GM12878 (cell line): ENCODE results near the gene ESYT2. TPM values are rescaled to one million over a fixed set of nuclear protein-coding genes. Genes with fewer than 3 reads are reported as not detected.

Experiments used
- ATAC-seq: fragments of 200-7000 bp; cut with Tn5 transposase; 3 replicates; pipeline ENCODE4 v1.9.1; 2020; ENCODE audit warnings: mild to moderate bottlenecking, moderate library complexity
- BruUV-seq: library from RNA; stranded (reverse); fragments of 400-500 nt; replicated peaks from 2 replicates; lab custom pipeline; 2021; lab: Mats Ljungman, UMichigan
- CTCF ChIA-PET: fragments of 300-600 bp; sonication (Branson Sonifier 250); formaldehyde crosslinking; extraction: SDS; loops from one replicate; lab custom pipeline; 2021; ENCODE audit warnings: inconsistent platforms; lab: Yijun Ruan, JAX
- POLR2A ChIA-PET: fragments of 350-600 bp; formaldehyde crosslinking; extraction: SDS; loops from one replicate; lab custom pipeline; 2021; ENCODE audit warnings: inconsistent platforms; lab: Charles Lee
- RAD21 ChIA-PET: fragments of 300-600 bp; sonication (Branson Sonifier 250); formaldehyde crosslinking; loops from one replicate; lab custom pipeline; 2023; ENCODE audit warnings: antibody characterized with exemption; ENCODE audit not compliant: unreplicated experiment; lab: Charles Lee
- SMC1A ChIA-PET: fragments of 300-600 bp; sonication (Branson Sonifier 250); formaldehyde crosslinking; loops from one replicate; lab custom pipeline; 2023; ENCODE audit not compliant: unreplicated experiment, uncharacterized antibody; lab: Charles Lee
- DNase-seq: peaks from one replicate; pipeline ENCODE4 v3.0.0-alpha.2; 2011; ENCODE audit warnings: low read depth, low spot score
- FAIRE-seq: peaks from 3 replicates; lab custom pipeline; 2011; peaks lifted over from hg19 to GRCh38; lab: Jason Lieb, UNC
- H2AFZ ChIP-seq: 2 replicates; pipeline ENCODE4 v1.6.0; 2011; ENCODE audit warnings: low read depth, low read length, control low read depth; ENCODE audit not compliant: control insufficient read depth
- H3K27ac ChIP-seq: 2 replicates; pipeline ENCODE4 v1.5.1; 2011; ENCODE audit warnings: control low read depth; ENCODE audit not compliant: control insufficient read depth, insufficient read depth
- H3K27me3 ChIP-seq, 2 experiments: replicated peaks in 1 of 2; 2 replicates each; pipeline versions ENCODE4 v1.6.0 to v1.6.1; 2011; ENCODE audit warnings: low read length in 1 of 2; ENCODE audit not compliant: control insufficient read depth in 2 of 2, insufficient read depth in 2 of 2
- H3K36me3 ChIP-seq, 2 experiments: 2 replicates each; pipeline ENCODE4 v1.5.1; 2011; ENCODE audit warnings: low read length in 1 of 2; ENCODE audit not compliant: control insufficient read depth in 2 of 2, insufficient read depth in 2 of 2
- H3K4me1 ChIP-seq: 2 replicates; pipeline ENCODE4 v1.6.1; 2011; ENCODE audit warnings: mild to moderate bottlenecking, low read length, moderate library complexity, mixed read lengths; ENCODE audit not compliant: control insufficient read depth, insufficient read depth
- H3K4me2 ChIP-seq: 2 replicates; pipeline ENCODE4 v1.6.0; 2011; ENCODE audit warnings: control low read depth; ENCODE audit not compliant: control insufficient read depth, insufficient read depth
- H3K4me3 ChIP-seq: fragments of 200-600 bp; sonication (generic); 2 replicates; pipeline ENCODE4 v1.5.1; 2016
- H3K79me2 ChIP-seq: 2 replicates; pipeline ENCODE4 v1.6.0; 2011; ENCODE audit warnings: low read length; ENCODE audit not compliant: control insufficient read depth, insufficient read depth
- H3K9ac ChIP-seq: 2 replicates; pipeline ENCODE4 v1.8.0; 2011; ENCODE audit warnings: low read length, control low read depth, mixed read lengths; ENCODE audit not compliant: control insufficient read depth, insufficient read depth
- H3K9me3 ChIP-seq: replicated peaks from 3 replicates; pipeline ENCODE4 v1.5.1; 2011; ENCODE audit warnings: mild to moderate bottlenecking, low read length; ENCODE audit not compliant: control insufficient read depth, insufficient read depth
- H4K20me1 ChIP-seq: 2 replicates; pipeline ENCODE4 v1.6.0; 2011; ENCODE audit not compliant: control insufficient read depth, insufficient read depth
- HDAC6 ChIP-seq: fragments of 200-600 bp; sonication (generic); IDR thresholded peaks from one replicate; pipeline ENCODE4 v1.8.0; 2017; ENCODE audit warnings: antibody characterized with exemption; ENCODE audit not compliant: unreplicated experiment
- NFXL1 ChIP-seq: fragments of 450-650 bp; IDR thresholded peaks from 2 replicates; pipeline ENCODE4 v1.6.1; 2017; ENCODE audit warnings: antibody characterized with exemption, mild to moderate bottlenecking, borderline replicate concordance
- POU2F2 ChIP-seq: IDR thresholded peaks from 3 replicates; pipeline ENCODE4 v1.6.1; 2011; ENCODE audit warnings: low read depth, mild to moderate bottlenecking, low read length, borderline replicate concordance
- RAD51 ChIP-seq: fragments of 450-650 bp; IDR thresholded peaks from 2 replicates; pipeline ENCODE4 v1.6.1; 2016; ENCODE audit warnings: moderate library complexity, mild to moderate bottlenecking, inconsistent platforms
- RUNX3 ChIP-seq: IDR thresholded peaks from 2 replicates; pipeline ENCODE4 v1.6.1; 2012; ENCODE audit warnings: low read length, inconsistent platforms
- SP1 ChIP-seq: IDR thresholded peaks from one replicate; pipeline ENCODE4 v1.6.1; 2011; ENCODE audit warnings: low read depth, low read length
- ZNF384 ChIP-seq: IDR thresholded peaks from 2 replicates; pipeline ENCODE4 v1.6.1; 2012; ENCODE audit warnings: low read depth, mild to moderate bottlenecking, low read length, improper control_type of control experiment, borderline replicate concordance
- WGBS: methylation state at CpG from one replicate; pipeline ENCODE4 v1.1.6; 2016; ENCODE audit warnings: low lambda C conversion rate; ENCODE audit not compliant: insufficient replicate concordance, insufficient coverage; ENCODE audit errors: missing lambda C conversion rate; 5-methylcytosine and 5-hydroxymethylcytosine counted together
- in situ Hi-C: fragments of 300-500 bp; cut with MboI; formaldehyde crosslinking; loops from 9 replicates; pipeline ENCODE4 v1.14.3; 2018; ENCODE audit warnings: mixed read lengths
- intact Hi-C: fragments of 100-400 bp; cut with micrococcal nuclease; formaldehyde crosslinking; loops from one replicate; pipeline ENCODE4 v1.14.2; 2022; ENCODE audit not compliant: unreplicated experiment
- polyA plus RNA-seq, 11 experiments: library from polyadenylated mRNA; depleted of rRNA in 4 of 11; unstranded in 6 of 11; stranded (reverse) in 5 of 11; fragments of >200 nt; fragmentation: Nextera tagmentation in 4 of 11; fragmentation: Illumina TruSeq in 1 of 11; extraction: Ambion mirVana in 4 of 11; extraction: Trizol in 1 of 11; gene quantifications; 1 replicate in 1 of 11; 2 replicates in 10 of 11; pipeline versions ENCODE4 v1.2.1 to v1.2.3, GENCODE V29; 2011 to 2016; ENCODE audit warnings: inconsistent platforms in 2 of 11, missing spikeins in 2 of 11, low read depth in 1 of 11
- total RNA-seq, 4 experiments: library from RNA; depleted of rRNA in 3 of 4; stranded (reverse); fragments of >200 nt in 3 of 4; fragmentation: Illumina TruSeq in 1 of 4; extraction: Trizol in 1 of 4; gene quantifications; 2 replicates each; pipeline versions ENCODE4 v1.2.1 to v1.2.3, GENCODE V29; 2013 to 2021
- TF ChIP-seq, protein P1 (sequence below): fragments of 450-650 bp; IDR thresholded peaks from 2 replicates; pipeline ENCODE4 v1.6.1; 2016; ENCODE audit warnings: mild to moderate bottlenecking
- TF ChIP-seq, protein P2 (sequence below): IDR thresholded peaks from 2 replicates; pipeline ENCODE4 v1.6.1; 2011; ENCODE audit warnings: borderline replicate concordance, low read depth, mild to moderate bottlenecking, moderate library complexity, mixed read lengths, low read length; ENCODE audit not compliant: insufficient read depth; ENCODE audit errors: extremely low read length
- TF ChIP-seq, protein P3 (sequence below): IDR thresholded peaks from 2 replicates; pipeline ENCODE4 v1.6.1; 2012; ENCODE audit warnings: low read depth, low read length, improper control_type of control experiment
- TF ChIP-seq, protein P4 (sequence below): fragments of 450-650 bp; IDR thresholded peaks from 2 replicates; pipeline ENCODE4 v1.6.1; 2018; ENCODE audit warnings: borderline replicate concordance, mild to moderate bottlenecking; ENCODE audit not compliant: partially characterized antibody

Gene ESYT2
- total and polyA plus RNA-seq, 10 of the 15 experiments (the other 5 are each of a cell fraction or from before 2014, with no cell fraction given): 1.9 to 44.6 (median 21.4) TPM

DNA sequence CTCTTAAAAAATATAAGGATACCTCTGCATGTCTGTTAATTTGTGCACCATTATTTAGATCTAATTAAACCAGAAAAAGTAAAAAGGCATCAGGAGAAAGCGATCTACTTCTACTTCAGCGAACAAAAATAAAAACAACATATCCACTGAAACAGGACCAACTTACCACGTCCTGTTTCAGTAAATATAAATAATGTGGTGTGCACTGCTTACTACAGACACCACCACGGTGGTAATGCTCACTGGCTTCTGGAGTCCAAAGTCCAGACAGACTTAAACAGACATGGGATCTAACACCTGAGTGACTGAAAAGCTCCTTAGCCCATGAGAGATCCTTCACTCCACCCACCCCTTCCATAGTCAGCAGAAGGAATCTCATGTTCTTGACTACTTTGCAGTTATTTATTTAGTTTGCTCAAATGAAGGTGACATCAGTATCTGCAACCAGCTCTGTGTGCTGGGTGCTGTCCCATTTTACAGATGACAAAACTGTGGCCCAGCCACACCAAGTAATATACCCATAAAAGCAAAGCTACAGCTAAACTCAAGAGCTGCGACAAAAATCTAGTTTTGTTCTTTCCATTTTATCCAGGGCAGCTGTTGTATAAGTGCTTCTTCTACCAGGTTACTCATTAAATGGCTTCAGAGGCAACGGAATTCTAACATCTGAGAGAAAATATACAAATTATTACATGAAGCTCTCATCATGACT lies 62.6 kb downstream of the ESYT2 start:
- TF ChIP-seq NFXL1 (no peak), HDAC6 (no peak)
- TF ChIP-seq, protein P1, sequence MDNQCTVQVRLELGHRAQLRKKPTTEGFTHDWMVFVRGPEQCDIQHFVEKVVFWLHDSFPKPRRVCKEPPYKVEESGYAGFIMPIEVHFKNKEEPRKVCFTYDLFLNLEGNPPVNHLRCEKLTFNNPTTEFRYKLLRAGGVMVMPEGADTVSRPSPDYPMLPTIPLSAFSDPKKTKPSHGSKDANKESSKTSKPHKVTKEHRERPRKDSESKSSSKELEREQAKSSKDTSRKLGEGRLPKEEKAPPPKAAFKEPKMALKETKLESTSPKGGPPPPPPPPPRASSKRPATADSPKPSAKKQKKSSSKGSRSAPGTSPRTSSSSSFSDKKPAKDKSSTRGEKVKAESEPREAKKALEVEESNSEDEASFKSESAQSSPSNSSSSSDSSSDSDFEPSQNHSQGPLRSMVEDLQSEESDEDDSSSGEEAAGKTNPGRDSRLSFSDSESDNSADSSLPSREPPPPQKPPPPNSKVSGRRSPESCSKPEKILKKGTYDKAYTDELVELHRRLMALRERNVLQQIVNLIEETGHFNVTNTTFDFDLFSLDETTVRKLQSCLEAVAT: peak; percentile 57; the same call in 1 of the 2 replicates
- intact Hi-C loops: no loop called here
- Histone ChIP-seq H2AFZ (no peak overlapping the region), H3K27ac (no peak overlapping the region), H3K27me3 (no peaks in the 10 kb centered on the region), H3K4me1 (no peaks in the 10 kb centered on the region), H3K36me3 (peaks cover 0 to 1% of the 10 kb centered on the region in 2 experiments; a peak in 3 of 4 replicates), H3K9me3 (no peaks in the 10 kb centered on the region), H4K20me1 (no peaks in the 10 kb centered on the region), H3K4me3 (no peak overlapping the region), H3K9ac (no peak overlapping the region), H3K79me2 (no peaks in the 10 kb centered on the region), H3K4me2 (no peak overlapping the region)
- FAIRE-seq (no peak), ATAC-seq (peak; percentile 67), DNase-seq (no peak)
- WGBS: 62% methylated on average over 6 of the region's 6 CpGs
- CTCF ChIA-PET: interaction anchor here (1.1 to 1.3 kb wide), 2 partner anchors 16 to 211 kb away, joined by 3 read pairs; no protein-coding TSS in a partner anchor
- SMC1A ChIA-PET: interaction anchor here (0.8 to 2.2 kb wide), 4 partner anchors 21 to 100 kb away, joined by 3 to 7 read pairs (median 5); no protein-coding TSS in a partner anchor
- in situ Hi-C loops: no loop called here
- RAD21 ChIA-PET: interaction anchor here (1.4 to 2.3 kb wide), 2 partner anchors 52 to 210 kb away, joined by 3 to 9 read pairs; no protein-coding TSS in a partner anchor
- BruUV-seq: no TSS peak
- POLR2A ChIA-PET: no interaction called here

DNA sequence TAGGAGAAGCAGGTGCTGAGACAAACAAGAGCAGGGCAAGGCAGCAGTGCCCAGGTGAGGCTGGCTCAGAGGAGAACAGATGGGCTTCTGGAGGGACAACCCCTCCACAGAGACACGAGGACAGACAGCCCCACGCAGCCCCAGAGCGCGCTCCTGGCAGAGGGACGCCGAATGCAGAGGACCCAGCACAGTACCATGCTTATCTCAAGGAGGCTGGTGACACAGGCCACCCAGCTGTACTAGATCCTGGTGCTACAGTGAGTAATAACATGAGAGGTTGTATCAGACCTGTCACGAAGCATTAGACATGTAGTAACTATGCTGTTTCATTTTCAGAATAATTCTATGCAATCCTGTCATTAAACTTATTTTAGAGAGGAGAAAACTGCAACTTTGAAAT lies 64.3 kb downstream of the ESYT2 start:
- POLR2A ChIA-PET: no interaction called here
- RAD21 ChIA-PET: no interaction called here
- Histone ChIP-seq H3K79me2 (no peaks in the 10 kb centered on the region), H3K9me3 (no peaks in the 10 kb centered on the region), H3K9ac (no peak overlapping the region), H3K27me3 (no peaks in the 10 kb centered on the region), H3K27ac (no peak overlapping the region), H2AFZ (no peak overlapping the region), H3K4me1 (no peaks in the 10 kb centered on the region), H3K4me2 (no peak overlapping the region), H4K20me1 (no peaks in the 10 kb centered on the region), H3K4me3 (no peak overlapping the region), H3K36me3 (peaks cover 2 to 3% of the 10 kb centered on the region in 2 experiments)
- FAIRE-seq (no peak), ATAC-seq (no peak), DNase-seq (no peak)
- SMC1A ChIA-PET: no interaction called here
- in situ Hi-C loops (no loop called here), intact Hi-C loops (no loop called here)
- no TSS peak for BruUV-seq
- WGBS: 85% methylated on average over 7 of the region's 7 CpGs
- CTCF ChIA-PET: no interaction called here
- TF ChIP-seq POU2F2: no peak
- TF ChIP-seq, protein P2, sequence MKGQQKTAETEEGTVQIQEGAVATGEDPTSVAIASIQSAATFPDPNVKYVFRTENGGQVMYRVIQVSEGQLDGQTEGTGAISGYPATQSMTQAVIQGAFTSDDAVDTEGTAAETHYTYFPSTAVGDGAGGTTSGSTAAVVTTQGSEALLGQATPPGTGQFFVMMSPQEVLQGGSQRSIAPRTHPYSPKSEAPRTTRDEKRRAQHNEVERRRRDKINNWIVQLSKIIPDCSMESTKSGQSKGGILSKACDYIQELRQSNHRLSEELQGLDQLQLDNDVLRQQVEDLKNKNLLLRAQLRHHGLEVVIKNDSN: no peak
- no peak for TF ChIP-seq RUNX3
- TF ChIP-seq ZNF384: no peak
- no peak for TF ChIP-seq SP1
- no peak for TF ChIP-seq RAD51
- TF ChIP-seq, protein P3, sequence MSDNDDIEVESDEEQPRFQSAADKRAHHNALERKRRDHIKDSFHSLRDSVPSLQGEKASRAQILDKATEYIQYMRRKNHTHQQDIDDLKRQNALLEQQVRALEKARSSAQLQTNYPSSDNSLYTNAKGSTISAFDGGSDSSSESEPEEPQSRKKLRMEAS: no peak
- TF ChIP-seq, protein P4, sequence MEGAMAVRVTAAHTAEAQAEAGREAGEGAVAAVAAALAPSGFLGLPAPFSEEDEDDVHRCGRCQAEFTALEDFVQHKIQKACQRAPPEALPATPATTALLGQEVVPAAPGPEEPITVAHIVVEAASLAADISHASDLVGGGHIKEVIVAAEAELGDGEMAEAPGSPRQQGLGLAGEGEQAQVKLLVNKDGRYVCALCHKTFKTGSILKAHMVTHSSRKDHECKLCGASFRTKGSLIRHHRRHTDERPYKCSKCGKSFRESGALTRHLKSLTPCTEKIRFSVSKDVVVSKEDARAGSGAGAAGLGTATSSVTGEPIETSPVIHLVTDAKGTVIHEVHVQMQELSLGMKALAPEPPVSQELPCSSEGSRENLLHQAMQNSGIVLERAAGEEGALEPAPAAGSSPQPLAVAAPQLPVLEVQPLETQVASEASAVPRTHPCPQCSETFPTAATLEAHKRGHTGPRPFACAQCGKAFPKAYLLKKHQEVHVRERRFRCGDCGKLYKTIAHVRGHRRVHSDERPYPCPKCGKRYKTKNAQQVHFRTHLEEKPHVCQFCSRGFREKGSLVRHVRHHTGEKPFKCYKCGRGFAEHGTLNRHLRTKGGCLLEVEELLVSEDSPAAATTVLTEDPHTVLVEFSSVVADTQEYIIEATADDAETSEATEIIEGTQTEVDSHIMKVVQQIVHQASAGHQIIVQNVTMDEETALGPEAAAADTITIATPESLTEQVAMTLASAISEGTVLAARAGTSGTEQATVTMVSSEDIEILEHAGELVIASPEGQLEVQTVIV: no peak
